Heart right ventricle (tissue), 16 donors: ENCODE data around the gene NPR1. TPM values are rescaled to one million over a fixed set of nuclear protein-coding genes. Genes with fewer than 3 reads are reported as not detected.

ENCODE experiments used
- ATAC-seq, 8 donors: fragments of 200-7000 bp; cut with Tn5 transposase; one replicate each; pipeline ENCODE4 v1.9.1; 2020; ENCODE audit warnings: mild to moderate bottlenecking in 8 of 8, moderate library complexity in 8 of 8, moderate number of reproducible peaks in 1 of 8
- DNase-seq, 2 donors: peaks; one replicate each; pipeline ENCODE4 v3.0.0-alpha.2; 2020
- H3K27ac ChIP-seq, 10 donors: fragments of 200-600 bp; sonication (generic) in 2 of 10; one replicate each; pipeline versions ENCODE4 v1.5.0 to v1.8.0; 2020 to 2022; ENCODE audit warnings: mild to moderate bottlenecking in 3 of 10
- H3K27me3 ChIP-seq, 7 donors: fragments of 200-600 bp; one replicate each; pipeline ENCODE4 v1.8.0; 2021 to 2022; ENCODE audit warnings: mild to moderate bottlenecking in 2 of 7
- H3K36me3 ChIP-seq, 9 donors: fragments of 200-600 bp; sonication (generic) in 1 of 9; one replicate each; pipeline versions ENCODE4 v1.5.0 to v1.8.0; 2020 to 2022; ENCODE audit warnings: mild to moderate bottlenecking in 2 of 9
- H3K4me1 ChIP-seq, 9 donors: fragments of 200-600 bp; sonication (generic) in 1 of 9; one replicate each; pipeline versions ENCODE4 v1.5.0 to v1.8.0; 2020 to 2022; ENCODE audit warnings: mild to moderate bottlenecking in 4 of 9
- H3K4me3 ChIP-seq, 10 donors: fragments of 200-600 bp; sonication (generic) in 2 of 10; one replicate each; pipeline versions ENCODE4 v1.5.0 to v1.8.0; 2020 to 2022; ENCODE audit warnings: mild to moderate bottlenecking in 7 of 10, moderate library complexity in 2 of 10
- H3K9me3 ChIP-seq, 11 donors: fragments of 200-600 bp in 10 of 11; sonication (generic) in 2 of 11; one replicate each; pipeline versions ENCODE4 v1.5.0 to v1.8.0; 2013 to 2022; ENCODE audit warnings: mild to moderate bottlenecking in 2 of 11, control low read depth in 1 of 11, moderate library complexity in 1 of 11
- CTCF ChIP-seq, 9 donors: fragments of 200-600 bp; sonication (generic) in 2 of 9; IDR thresholded peaks; one replicate each; pipeline versions ENCODE4 v1.5.0 to v1.8.0; 2021 to 2022; ENCODE audit warnings: antibody characterized with exemption in 9 of 9, mild to moderate bottlenecking in 5 of 9, moderate library complexity in 1 of 9
- WGBS, 2 donors: extraction: QIAGEN DNeasy Blood & Tissue Kit; methylation state at CpG; one replicate each; pipeline ENCODE4 v1.1.7; 2013; ENCODE audit warnings: inconsistent platforms in 1 of 2; 5-methylcytosine and 5-hydroxymethylcytosine counted together
- intact Hi-C, 10 donors: fragments of 100-400 bp; cut with DNase I; formaldehyde crosslinking; loops; one replicate each; pipeline versions ENCODE4 v1.11.1 to v1.14.2; 2022
- polyA plus RNA-seq, 2 donors: library from polyadenylated mRNA; stranded (reverse); fragments of 200-250 nt; gene quantifications; one replicate each; pipeline ENCODE4 v1.2.3, GENCODE V29; 2013
- total RNA-seq, 10 donors: library from RNA; stranded (reverse); fragmentation: NEBNext Ultra II Directional in 3 of 10; extraction: Animal tissue kit (Norgen Biotek cat#: 25700) in 3 of 10; gene quantifications; one replicate each; pipeline versions ENCODE4 v1.2.1 to v1.2.4, GENCODE V29; 2021 to 2023
- donor health status: Arrhythmogenic right ventricular cardiomyopathy.
- donor health status: ischemic (EF 13 %, LVEDD 7.1; RV severe dilation, severe dysfunction).
- donor health status: healthy with polysubstance abuse.
- donor health status: DM: no; HTN: yes; CAD: no.
- donor health status: DM: no; HTN: no; CAD: no.
- donor health status: ischemic (EF 25% LVEDD 6.9; RV normal size, moderate dysfunction).
- donor health status: ischemic (EF 25% LVEDD 5.7; RV mildly dilated, moderate dysfunction).
- donor health status: healthy.
- donor health status: DM: yes; HTN: yes; CAD: no.
- donor health status: Ischemic cardiomyopathy.
- donor health status: ischemic (EF 35%, LVEDD 5.7; RV mildly dilated, moderate dysfunction).
- donor health status: nonischemic (EF 11% LVEDD 7.7; RV severe dilation, severe dysfunction).
- donor health status: DM: yes; HTN: yes; CAD: no.
- donor health status: PGD.
- donor health status: ischemic (EF 29% LVEDD 5.4; RV normal size, mild dysfunction).
- donor health status: nonischemic (EF 23%, LVEDD 6.1; RV moderate dilation, normal function).

The NPR1 gene
- total and polyA plus RNA-seq, 12 donors = 8.0 to 29.0 (median 10.9) TPM

DNA sequence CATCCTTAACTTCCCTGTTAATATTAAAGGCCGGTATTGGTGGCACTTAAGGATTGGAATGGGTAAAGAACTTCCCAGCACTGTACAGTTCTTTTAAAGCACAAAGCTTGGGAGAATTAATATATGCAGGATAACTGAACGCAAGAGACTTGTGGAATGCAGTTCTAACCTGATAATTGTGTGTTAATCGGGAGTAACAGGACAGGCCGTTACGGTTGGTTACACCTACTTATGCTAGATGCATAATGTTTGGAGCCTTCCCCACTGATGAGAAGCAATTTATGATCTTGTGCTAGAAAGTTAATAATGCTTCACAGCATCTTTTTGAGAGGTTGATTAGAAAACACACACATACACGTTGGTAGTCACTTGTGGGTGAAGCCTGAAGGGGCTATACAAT, 37.6 kb upstream of the NPR1 start:
- 48 to 60% methylated on average over 6 of the region's 6 CpGs for WGBS, 2 donors
- Histone ChIP-seq H3K4me3 (no peak overlapping the region), H3K27me3 (no peaks in the 10 kb centered on the region), H3K27ac (peak overlapping the region in 3 of 10 donors; percentile 73 to 100 (median 100)), H3K4me1 (peaks cover 6 to 92% (median 74%) of the 10 kb centered on the region in 9 donors), H3K9me3 (no peaks in the 10 kb centered on the region), H3K36me3 (peaks cover 0 to 100% (median 77%) of the 10 kb centered on the region in 9 donors)
- DNase-seq (no peak), ATAC-seq (no peak)
- TF ChIP-seq CTCF (IDR thresholded peaks at IDR 0.05) = no peak
- intact Hi-C loops = no loop called here

DNA sequence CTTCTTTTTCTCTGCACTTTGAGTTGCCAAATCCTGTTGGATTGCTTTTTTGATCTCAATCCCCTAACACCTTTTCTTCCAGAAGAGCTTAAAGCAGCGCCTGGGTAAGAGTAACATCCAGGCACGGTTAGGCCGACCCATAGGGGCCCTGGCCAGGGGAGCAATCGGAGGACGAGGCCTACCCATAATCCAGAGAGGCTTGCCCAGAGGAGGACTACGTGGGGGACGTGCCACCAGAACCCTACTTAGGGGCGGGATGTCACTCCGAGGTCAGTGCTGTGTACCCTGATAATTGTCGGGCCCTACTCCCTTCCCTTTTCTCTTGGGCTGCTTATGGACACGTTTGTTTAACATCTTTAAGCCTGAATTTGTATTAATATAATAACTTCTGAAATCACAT, 36.3 kb upstream of the NPR1 start:
- Histone ChIP-seq H3K4me1 (peaks cover 0 to 81% (median 61%) of the 10 kb centered on the region in 9 donors), H3K36me3 (peaks cover 0 to 100% (median 73%) of the 10 kb centered on the region in 9 donors), H3K9me3 (no peaks in the 10 kb centered on the region), H3K27ac (peak overlapping the region in 1 of 10 donors; percentile 73), H3K27me3 (no peaks in the 10 kb centered on the region), H3K4me3 (no peak overlapping the region)
- ATAC-seq (no peak), DNase-seq (no peak)
- intact Hi-C loops = no loop called here
- no peak for TF ChIP-seq CTCF (IDR thresholded peaks at IDR 0.05)
- 82 to 83% methylated on average over 11 of the region's 11 CpGs for WGBS, 2 donors

DNA sequence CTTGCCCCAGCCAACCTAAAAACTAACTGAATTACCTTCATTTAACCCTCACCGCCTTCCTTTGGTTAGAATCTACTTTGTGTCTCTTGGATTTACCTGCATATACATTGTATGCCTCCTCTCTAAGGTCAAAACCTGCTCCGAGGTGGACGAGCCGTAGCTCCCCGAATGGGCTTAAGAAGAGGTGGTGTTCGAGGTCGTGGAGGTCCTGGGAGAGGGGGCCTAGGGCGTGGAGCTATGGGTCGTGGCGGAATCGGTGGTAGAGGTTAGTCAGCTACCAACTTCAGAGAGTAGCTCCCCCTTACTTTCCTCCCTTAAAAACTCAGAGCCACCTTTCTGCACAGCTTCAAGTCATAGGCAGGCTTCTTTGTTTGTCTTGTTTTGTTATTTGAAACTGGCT, 35.4 kb upstream of the NPR1 start:
- WGBS, 2 donors = 92% methylated on average over 11 of the region's 11 CpGs
- intact Hi-C loops = no loop called here
- no peak for ATAC-seq
- Histone ChIP-seq H3K36me3 (peaks cover 0 to 94% (median 69%) of the 10 kb centered on the region in 9 donors), H3K9me3 (no peaks in the 10 kb centered on the region), H3K4me1 (peaks cover 0 to 81% (median 52%) of the 10 kb centered on the region in 9 donors), H3K27ac (peak overlapping the region in 4 of 10 donors; percentile 3 to 66 (median 35)), H3K27me3 (no peaks in the 10 kb centered on the region), H3K4me3 (no peak overlapping the region)
- TF ChIP-seq CTCF (IDR thresholded peaks at IDR 0.05) = no peak
- no peak for DNase-seq

DNA sequence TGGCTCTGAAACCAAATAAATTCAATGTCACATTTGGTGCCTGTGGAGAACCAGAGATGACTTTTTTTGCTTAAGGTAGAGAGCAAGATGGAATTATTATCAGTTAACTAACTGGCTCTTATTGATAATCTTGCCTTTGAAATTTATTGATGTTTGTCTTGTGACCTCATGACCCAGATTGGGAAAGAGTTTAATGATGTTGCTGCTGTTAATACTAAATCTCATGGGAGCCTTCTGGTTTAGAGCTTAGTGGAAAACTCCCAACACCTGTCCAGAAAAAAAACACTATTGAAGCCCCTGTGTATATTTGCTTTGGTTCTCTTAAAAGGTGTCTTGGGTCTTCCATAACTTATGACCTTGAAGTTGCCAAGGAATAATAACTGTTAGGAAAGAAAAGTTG, 34.7 kb upstream of the NPR1 start:
- Histone ChIP-seq H3K36me3 (peaks cover 0 to 87% (median 62%) of the 10 kb centered on the region in 9 donors), H3K27me3 (no peaks in the 10 kb centered on the region), H3K4me1 (peaks cover 0 to 78% (median 45%) of the 10 kb centered on the region in 9 donors), H3K27ac (peak overlapping the region in 6 of 10 donors; percentile 1 to 66 (median 29)), H3K4me3 (no peak overlapping the region), H3K9me3 (no peaks in the 10 kb centered on the region)
- ATAC-seq (no peak), DNase-seq (no peak)
- no peak for TF ChIP-seq CTCF (IDR thresholded peaks at IDR 0.05)
- intact Hi-C loops = no loop called here
